T-helper 17 cell (primary cell): ENCODE data around the gene PLEKHD1. TPM values are rescaled to one million over a fixed set of nuclear protein-coding genes. Genes with fewer than 3 reads are reported as not detected.
"Not testable (repeated sequence)": the region's sequence is repeated elsewhere in the genome, so short reads cannot be mapped to it uniquely, and the experiment has no call there.

Source experiments
- ATAC-seq: fragments of 150-1000 bp; cut with Tn5 transposase; 2 replicates; pipeline ENCODE4 v1.10.0; 2021; ENCODE audit warnings: mild to moderate bottlenecking, moderate library complexity
- DNase-seq, 3 donors: peaks; one replicate each; pipeline versions ENCODE4 v3.0.0 to v3.0.0-alpha.2; 2020 to 2021
- H3K9me3 ChIP-seq: one replicate; pipeline ENCODE4 v1.7.0; 2013; ENCODE audit warnings: low read length, mild to moderate bottlenecking; ENCODE audit not compliant: control insufficient read depth, poor library complexity, severe bottlenecking
- H3K27ac Mint-ChIP-seq: one replicate; pipeline ENCODE4 v1.8.0; 2022; ENCODE audit warnings: mild to moderate bottlenecking, moderate library complexity, mixed read lengths
- H3K27me3 Mint-ChIP-seq: one replicate; pipeline ENCODE4 v1.8.0; 2022; ENCODE audit warnings: mixed read lengths
- H3K36me3 Mint-ChIP-seq: one replicate; pipeline ENCODE4 v1.8.0; 2022; ENCODE audit warnings: low read depth, mixed read lengths
- H3K4me1 Mint-ChIP-seq: one replicate; pipeline ENCODE4 v1.8.0; 2022; ENCODE audit warnings: mild to moderate bottlenecking, mixed read lengths
- H3K4me3 Mint-ChIP-seq: one replicate; pipeline ENCODE4 v1.8.0; 2022; ENCODE audit warnings: mild to moderate bottlenecking, moderate library complexity, mixed read lengths
- total RNA-seq, 4 donors: library from RNA in 2 of 4; stranded (reverse) in 2 of 4; gene quantifications; one replicate each; pipeline ENCODE4 v1.2.3 and lab custom pipeline; 2022 to 2026

PLEKHD1 gene
- total RNA-seq, 2 donors from 2014 or later, result 0.70 to 0.99 TPM

GRCh38 chr14:69487771-69488170, 3.2 kb downstream of the PLEKHD1 start:
- H3K27ac Mint-ChIP-seq, result no peak overlapping the region
- H3K27me3 Mint-ChIP-seq, result peaks cover 50% of the 10 kb centered on the region
- no peak for ATAC-seq

GRCh38 chr14:69489495-69489894, 5.0 kb downstream of the PLEKHD1 start:
- Mint-ChIP-seq H3K27me3 (peaks cover 50% of the 10 kb centered on the region), H3K36me3 (no peaks in the 10 kb centered on the region), H3K27ac (no peak overlapping the region), H3K4me3 (no peak overlapping the region), H3K4me1 (no peaks in the 10 kb centered on the region)
- DNase-seq, result no peak
- no peaks in the 10 kb centered on the region for H3K9me3 ChIP-seq
- no peak for ATAC-seq

More at GRCh38 chr14:69487771-69488170, 3.2 kb downstream of the PLEKHD1 start:
- Mint-ChIP-seq H3K36me3 (peaks cover 4% of the 10 kb centered on the region), H3K4me1 (peaks cover 2% of the 10 kb centered on the region), H3K4me3 (no peak overlapping the region)
- DNase-seq, result no peak
- H3K9me3 ChIP-seq, result no peaks in the 10 kb centered on the region

GRCh38 chr14:69490219-69490918, 5.8 kb downstream of the PLEKHD1 start:
- Mint-ChIP-seq H3K4me3 (no peak overlapping the region), H3K27me3 (peaks cover 57% of the 10 kb centered on the region), H3K36me3 (no peaks in the 10 kb centered on the region), H3K4me1 (no peaks in the 10 kb centered on the region), H3K27ac (no peak overlapping the region)
- DNase-seq (no peak), ATAC-seq (no peak)
- no peaks in the 10 kb centered on the region for H3K9me3 ChIP-seq

- Mint-ChIP-seq H3K36me3 (peaks cover 4% of the 10 kb centered on the region), H3K27me3 (peaks cover 55% of the 10 kb centered on the region), H3K4me3 (no peak overlapping the region), H3K4me1 (peaks cover 3% of the 10 kb centered on the region), H3K27ac (no peak overlapping the region)
- no peak for ATAC-seq
- no peak for DNase-seq
- H3K9me3 ChIP-seq, result no peaks in the 10 kb centered on the region
These were observed 6.7 kb downstream of the PLEKHD1 start for GRCh38 chr14:69491193-69491592.

GRCh38 chr14:69493038-69493437, 8.5 kb downstream of the PLEKHD1 start:
- H3K9me3 ChIP-seq, result no peaks in the 10 kb centered on the region
- Mint-ChIP-seq H3K4me1 (peaks cover 3% of the 10 kb centered on the region), H3K27me3 (peaks cover 46% of the 10 kb centered on the region), H3K4me3 (no peak overlapping the region), H3K36me3 (peaks cover 4% of the 10 kb centered on the region), H3K27ac (no peak overlapping the region)
- DNase-seq, result no peak
- no peak for ATAC-seq

GRCh38 chr14:69493791-69494190, 9.3 kb downstream of the PLEKHD1 start:
- ATAC-seq (no peak), DNase-seq (no peak)
- Mint-ChIP-seq H3K36me3 (peaks cover 4% of the 10 kb centered on the region), H3K27ac (no peak overlapping the region), H3K27me3 (peaks cover 45% of the 10 kb centered on the region), H3K4me3 (no peak overlapping the region), H3K4me1 (peaks cover 3% of the 10 kb centered on the region)
- no peaks in the 10 kb centered on the region for H3K9me3 ChIP-seq

- DNase-seq (no peak), ATAC-seq (no peak)
- no peaks in the 10 kb centered on the region for H3K9me3 ChIP-seq
- Mint-ChIP-seq H3K27me3 (peaks cover 57% of the 10 kb centered on the region), H3K4me3 (no peak overlapping the region), H3K36me3 (peaks cover 4% of the 10 kb centered on the region), H3K27ac (no peak overlapping the region), H3K4me1 (peaks cover 3% of the 10 kb centered on the region)
These were observed 10.9 kb downstream of the PLEKHD1 start for GRCh38 chr14:69495341-69495921.

GRCh38 chr14:69497866-69498265, 13.3 kb downstream of the PLEKHD1 start:
- not testable (repeated sequence) for H3K4me3 Mint-ChIP-seq, ATAC-seq, DNase-seq, H3K36me3 Mint-ChIP-seq, H3K4me1 Mint-ChIP-seq, H3K9me3 ChIP-seq
- H3K27ac Mint-ChIP-seq, result peak overlapping the region; percentile 63
- peaks cover 66% of the 10 kb centered on the region for H3K27me3 Mint-ChIP-seq

- DNase-seq, H3K4me1 Mint-ChIP-seq, H3K36me3 Mint-ChIP-seq, H3K9me3 ChIP-seq, ATAC-seq, H3K4me3 Mint-ChIP-seq: not testable (repeated sequence)
- Mint-ChIP-seq H3K27ac (peak overlapping the region; percentile 41), H3K27me3 (peaks cover 62% of the 10 kb centered on the region)
These were observed 13.8 kb downstream of the PLEKHD1 start for GRCh38 chr14:69498286-69498685.

- H3K9me3 ChIP-seq, result no peaks in the 10 kb centered on the region
- Mint-ChIP-seq H3K27ac (no peak overlapping the region), H3K4me3 (no peak overlapping the region), H3K4me1 (peaks cover 3% of the 10 kb centered on the region), H3K27me3 (peaks cover 54% of the 10 kb centered on the region), H3K36me3 (peaks cover 4% of the 10 kb centered on the region)
- no peak for ATAC-seq
- no peak for DNase-seq
These were observed 14.9 kb downstream of the PLEKHD1 start for GRCh38 chr14:69499436-69499835.

GRCh38 chr14:69500096-69500495, 15.6 kb downstream of the PLEKHD1 start:
- no peak overlapping the region for H3K27ac Mint-ChIP-seq
- no peak for ATAC-seq
- H3K4me1 Mint-ChIP-seq, result peaks cover 3% of the 10 kb centered on the region
- H3K9me3 ChIP-seq, result no peaks in the 10 kb centered on the region
- H3K4me3 Mint-ChIP-seq, result no peak overlapping the region
- H3K27me3 Mint-ChIP-seq, result peaks cover 48% of the 10 kb centered on the region
- H3K36me3 Mint-ChIP-seq, result peaks cover 4% of the 10 kb centered on the region
- no peak for DNase-seq

GRCh38 chr14:69500736-69501135, 16.2 kb downstream of the PLEKHD1 start:
- no peak overlapping the region for H3K4me3 Mint-ChIP-seq
- ATAC-seq (no peak), DNase-seq (no peak)
- peaks cover 41% of the 10 kb centered on the region for H3K27me3 Mint-ChIP-seq
- no peak overlapping the region for H3K27ac Mint-ChIP-seq
- peaks cover under 1% of the 10 kb centered on the region for H3K4me1 Mint-ChIP-seq
- H3K9me3 ChIP-seq, result no peaks in the 10 kb centered on the region
- H3K36me3 Mint-ChIP-seq, result peaks cover 2% of the 10 kb centered on the region

GRCh38 chr14:69501423-69501838, 16.9 kb downstream of the PLEKHD1 start:
- H3K4me1 Mint-ChIP-seq, result no peaks in the 10 kb centered on the region
- DNase-seq (no peak), ATAC-seq (no peak)
- peaks cover 39% of the 10 kb centered on the region for H3K27me3 Mint-ChIP-seq
- H3K36me3 Mint-ChIP-seq, result no peaks in the 10 kb centered on the region
- H3K4me3 Mint-ChIP-seq, result no peak overlapping the region
- no peak overlapping the region for H3K27ac Mint-ChIP-seq
- no peaks in the 10 kb centered on the region for H3K9me3 ChIP-seq

- H3K4me1 Mint-ChIP-seq, result peaks cover 3% of the 10 kb centered on the region
- no peak for ATAC-seq
- no peaks in the 10 kb centered on the region for H3K36me3 Mint-ChIP-seq
- no peak for DNase-seq
- H3K9me3 ChIP-seq, result no peaks in the 10 kb centered on the region
- peaks cover 17% of the 10 kb centered on the region for H3K27me3 Mint-ChIP-seq
- H3K27ac Mint-ChIP-seq, result no peak overlapping the region
- no peak overlapping the region for H3K4me3 Mint-ChIP-seq
These were observed 20.2 kb downstream of the PLEKHD1 start for GRCh38 chr14:69504775-69505174.
